NK-92 (cell line): Measurements from ENCODE around the gene TLDC2.
"Not testable (repeated sequence)": the region's sequence is repeated elsewhere in the genome, so short reads cannot be mapped to it uniquely, and the experiment has no call there.

Source experiments
- DNase-seq: peaks from one replicate; lab custom pipeline; 2025; ENCODE audit not compliant: unreplicated experiment; lab: John Stamatoyannopoulos, UW

The TLDC2 gene

DNA sequence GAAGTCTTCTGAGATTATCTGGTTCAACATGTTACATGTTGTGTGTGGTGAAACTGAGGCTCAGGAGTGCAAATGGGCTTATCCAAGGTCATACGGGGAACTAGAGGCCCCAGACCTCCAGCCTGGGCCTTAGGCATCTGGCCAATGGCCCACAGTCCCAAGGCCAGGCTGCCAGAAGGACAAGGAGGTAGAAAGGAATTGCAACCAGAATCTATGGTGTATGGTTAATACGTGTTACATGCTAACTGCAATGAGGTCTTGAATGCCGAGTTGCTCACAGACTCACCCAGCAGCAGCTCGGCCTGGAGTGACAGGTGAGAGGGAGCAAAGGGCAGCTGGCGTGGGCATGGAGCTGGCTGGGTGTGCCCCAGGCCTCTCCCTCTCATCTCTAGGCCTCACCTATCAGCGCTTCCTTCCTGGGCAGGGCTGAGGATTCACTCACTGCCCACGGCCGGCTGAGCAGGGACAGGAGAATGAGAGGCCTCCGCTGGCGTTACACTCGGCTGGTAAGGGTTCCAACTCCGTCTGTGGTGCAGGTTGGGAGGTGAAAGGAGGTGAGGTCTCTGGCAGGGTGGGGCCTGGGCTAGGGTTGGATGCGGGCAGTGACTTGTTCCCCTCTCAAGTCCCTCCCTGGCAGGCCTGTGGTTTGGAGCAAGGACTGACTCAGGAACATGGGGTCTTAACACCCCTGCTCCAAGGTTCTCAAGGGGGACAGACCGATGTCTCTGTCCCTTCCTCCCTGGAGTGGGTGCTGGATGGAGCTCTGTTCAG is at the start of gene TLDC2:
Gene TLDC2 (plus strand): TSS at position 437 of the 771 bp plus-strand sequence. CDS start 37 bp downstream, at position 474.
- DNase-seq, result no peak

DNA sequence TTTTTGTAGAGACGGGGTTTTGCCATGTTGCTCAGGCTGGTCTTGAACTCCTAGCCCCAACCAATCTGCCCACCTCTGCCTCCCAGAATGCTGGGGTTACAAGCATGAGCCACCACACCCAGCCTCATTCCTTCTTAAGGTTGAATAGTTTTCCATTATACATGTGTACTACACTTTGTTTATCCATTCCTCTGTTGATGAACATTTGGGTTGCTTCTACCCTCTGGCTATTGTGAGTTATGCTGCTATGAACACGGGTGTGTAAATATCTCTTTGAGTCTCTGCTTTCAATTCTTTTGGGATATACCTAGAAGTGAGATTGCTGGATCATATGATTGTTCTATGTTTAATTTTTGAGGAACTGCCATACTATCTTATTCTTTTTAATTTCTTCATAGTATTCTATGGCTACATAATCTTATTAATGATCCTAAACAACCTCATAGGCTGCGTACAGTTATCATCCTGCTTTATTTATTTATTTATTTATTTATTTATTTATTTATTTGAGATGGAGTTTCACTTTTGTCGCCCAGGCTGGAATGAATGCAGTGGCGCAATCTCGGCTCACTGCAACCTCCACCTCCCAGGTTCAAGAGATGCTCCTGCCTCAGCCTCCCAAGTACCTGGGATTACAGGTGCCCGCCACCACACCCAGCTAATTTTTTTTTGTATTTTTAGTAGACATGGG is 49.2 kb upstream of the TLDC2 start:
- DNase-seq, result no peak

DNA sequence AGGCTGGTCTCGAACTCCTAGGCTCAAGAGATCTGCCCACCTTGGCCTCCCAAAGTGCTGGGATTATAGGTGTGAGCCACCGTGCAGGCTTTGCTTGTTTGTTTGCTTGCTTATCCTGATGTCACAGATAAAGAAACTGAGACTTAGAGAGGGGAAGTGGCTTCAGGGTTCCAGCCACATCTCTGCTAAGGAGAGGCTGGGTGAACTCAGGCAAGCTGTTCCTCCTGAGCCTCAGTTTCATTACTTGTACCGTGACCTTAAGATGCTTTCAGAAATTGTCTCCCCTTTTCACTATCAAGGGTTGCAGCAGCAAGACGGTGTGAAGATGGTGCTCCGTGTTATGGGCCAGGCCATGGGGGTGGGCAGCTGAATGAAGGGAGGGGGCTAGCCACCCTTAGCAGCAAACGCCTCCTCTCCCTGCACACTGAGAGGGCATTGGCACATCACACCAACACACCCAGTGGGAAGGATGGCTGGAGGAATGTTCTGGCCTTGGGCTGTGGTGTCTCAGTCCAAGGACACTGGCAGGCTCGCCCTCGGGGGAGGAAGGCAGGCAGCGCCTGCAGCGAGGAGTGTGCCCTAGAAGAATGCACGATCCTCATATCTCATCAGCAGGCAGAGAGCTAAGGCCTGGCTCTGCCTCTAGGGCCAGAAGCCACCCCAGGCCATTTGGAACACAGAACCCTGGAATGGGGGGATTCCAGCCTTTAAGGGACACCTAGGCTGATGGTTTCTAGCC is 48.2 kb upstream of the TLDC2 start:
- DNase-seq, result no peak

DNA sequence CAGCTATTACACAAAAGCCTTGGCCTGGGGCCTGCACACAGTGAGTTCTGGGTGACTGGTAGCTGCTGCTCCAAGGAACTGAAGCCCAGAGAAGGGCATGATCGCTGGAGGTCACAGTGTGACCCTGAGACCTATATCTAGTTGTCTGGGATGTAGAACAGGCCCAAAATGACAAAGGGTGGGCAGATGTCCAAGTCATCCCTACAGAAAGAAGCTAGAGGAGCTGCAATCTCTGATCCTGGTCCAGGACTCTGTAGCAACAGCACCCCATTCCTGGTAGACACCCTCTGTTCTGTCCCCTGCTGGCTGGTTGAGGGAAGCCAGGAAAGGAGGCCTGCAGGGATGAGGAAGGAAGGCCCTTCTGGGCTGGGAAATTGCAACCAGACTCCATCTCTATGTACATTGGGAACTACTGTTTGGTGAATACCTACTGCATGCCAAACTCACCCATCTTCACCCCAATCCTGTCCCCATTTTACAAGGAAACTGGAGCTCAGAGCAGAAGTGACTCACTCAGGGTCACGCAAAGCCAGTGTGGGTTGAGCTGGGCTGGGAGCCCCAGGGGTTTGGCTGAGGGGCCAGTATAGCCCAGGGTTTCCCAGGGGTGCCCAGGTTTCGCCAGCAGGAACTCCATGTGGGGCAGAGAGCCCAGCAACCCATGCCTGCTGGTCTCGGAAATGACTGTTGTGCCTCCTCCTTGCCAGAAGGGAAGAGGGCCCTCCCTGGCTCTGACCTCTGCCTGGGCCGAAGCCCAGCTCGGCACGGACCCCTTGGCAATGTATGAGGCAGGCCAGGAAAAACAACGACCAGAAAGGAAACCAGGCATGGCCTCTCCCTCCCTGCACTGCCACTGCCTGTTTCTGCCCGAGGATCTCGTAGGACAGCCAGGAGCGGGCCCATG is 44.9 kb upstream of the TLDC2 start:
- no peak for DNase-seq

DNA sequence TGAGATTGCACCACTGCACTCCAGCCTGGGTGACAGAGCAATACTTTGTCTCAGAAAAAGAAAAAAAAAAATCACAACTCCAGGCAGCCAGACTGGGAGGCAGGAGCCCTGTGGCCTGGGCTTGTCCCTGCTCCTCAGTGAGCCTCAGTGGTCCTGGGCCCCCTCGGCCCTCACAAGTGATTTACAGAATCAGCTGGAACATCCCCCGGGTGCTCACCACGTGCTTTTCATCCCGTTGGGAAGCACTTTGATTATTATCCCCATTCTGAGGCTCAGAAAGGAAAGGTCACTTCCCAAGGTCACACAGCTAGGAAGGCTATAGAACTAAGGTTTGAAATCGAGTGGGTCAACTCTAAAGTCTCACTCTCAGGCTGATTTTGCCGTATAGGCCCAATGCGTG is 43.1 kb upstream of the TLDC2 start:
- DNase-seq, result no peak

DNA sequence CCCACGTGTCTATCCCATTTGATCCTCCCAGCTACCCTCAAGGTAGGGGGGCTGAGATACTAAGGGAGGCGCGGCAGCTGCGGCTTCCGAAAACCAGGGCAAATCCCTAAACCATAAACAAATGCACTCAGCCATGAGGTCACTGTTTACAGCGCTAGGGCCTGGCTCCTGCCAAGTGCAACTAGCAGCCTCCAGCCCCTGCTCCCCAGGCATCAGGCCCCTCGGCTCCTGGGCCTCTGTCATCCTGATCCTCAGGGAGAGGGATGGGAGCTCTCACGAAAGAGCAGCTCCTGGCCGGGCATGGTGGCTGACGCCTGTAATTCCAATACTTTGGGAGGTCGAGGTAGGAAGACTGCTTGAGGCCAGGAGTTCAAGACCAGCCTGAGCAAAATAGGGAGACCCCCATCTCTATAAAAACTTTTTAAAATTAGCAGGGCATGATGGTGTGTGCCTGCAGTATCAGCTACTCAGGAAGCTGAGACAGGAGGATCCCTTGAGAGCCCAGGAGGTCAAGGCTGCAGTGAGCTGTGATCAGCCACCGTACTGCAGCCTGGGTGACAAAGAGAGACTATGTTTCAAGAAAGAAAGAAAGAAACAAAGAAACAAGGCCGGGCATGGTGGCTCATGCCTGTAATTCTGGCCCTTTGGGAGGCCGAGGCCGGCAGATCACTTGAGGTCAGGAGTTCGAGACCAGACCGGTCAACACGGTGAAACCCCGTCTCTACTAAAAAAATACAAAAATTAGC is 42.5 kb upstream of the TLDC2 start:
- DNase-seq, result no peak

DNA sequence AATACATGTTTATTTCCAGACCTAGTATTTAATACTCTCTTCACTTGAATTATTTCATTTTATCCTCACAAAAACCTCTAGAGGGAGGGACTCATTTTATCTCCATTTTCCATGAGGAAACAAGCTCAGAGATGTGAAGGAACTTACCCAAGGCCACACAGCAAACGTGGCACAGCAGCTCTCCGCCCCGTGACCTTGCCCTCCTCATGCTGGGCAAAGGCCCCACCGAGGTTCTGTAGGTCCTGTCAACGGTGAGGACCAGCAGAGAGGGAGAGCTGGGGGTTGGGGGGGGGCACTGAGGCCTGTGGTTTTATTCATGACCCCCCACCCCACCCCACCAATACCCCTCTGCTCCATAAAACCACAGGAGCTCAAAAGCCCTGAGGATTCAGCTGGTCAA is 40.9 kb upstream of the TLDC2 start:
- no peak for DNase-seq

DNA sequence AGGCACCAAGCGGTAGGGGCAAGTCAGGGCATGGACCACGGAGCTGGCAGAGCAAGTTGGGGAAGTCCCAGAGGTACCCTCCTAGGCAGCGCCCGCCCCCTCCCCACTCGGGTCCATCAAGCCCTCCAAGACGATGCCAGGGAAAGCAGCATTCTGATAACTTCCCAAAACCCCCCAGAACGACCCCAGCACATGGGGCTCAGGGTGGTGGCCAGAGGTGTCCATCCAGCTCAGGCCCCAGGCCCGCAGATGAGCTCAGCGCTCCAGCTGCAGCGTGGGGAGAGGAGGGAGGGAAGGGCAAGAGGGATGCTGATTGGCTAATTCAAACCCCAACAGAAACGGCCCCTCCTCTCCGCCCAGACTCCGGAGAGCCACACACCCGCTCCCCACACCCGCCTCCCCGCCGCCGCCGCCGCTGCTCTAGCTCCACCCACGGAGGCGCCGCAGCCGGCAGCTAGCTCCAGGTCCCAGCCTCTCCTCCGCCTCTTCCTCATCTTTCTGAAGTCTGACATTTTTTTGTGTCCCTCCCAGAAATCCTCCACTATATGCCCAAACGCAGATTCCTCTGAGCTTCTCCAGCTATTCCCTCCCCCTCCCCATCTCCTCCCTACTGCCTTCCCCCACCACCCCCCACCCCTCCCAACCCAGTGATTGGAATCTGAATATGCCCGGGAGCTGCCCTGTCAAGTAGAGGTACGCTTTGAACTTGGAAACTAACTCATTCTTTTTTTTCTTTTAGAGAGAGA is 40.3 kb upstream of the TLDC2 start:
- no peak for DNase-seq

DNA sequence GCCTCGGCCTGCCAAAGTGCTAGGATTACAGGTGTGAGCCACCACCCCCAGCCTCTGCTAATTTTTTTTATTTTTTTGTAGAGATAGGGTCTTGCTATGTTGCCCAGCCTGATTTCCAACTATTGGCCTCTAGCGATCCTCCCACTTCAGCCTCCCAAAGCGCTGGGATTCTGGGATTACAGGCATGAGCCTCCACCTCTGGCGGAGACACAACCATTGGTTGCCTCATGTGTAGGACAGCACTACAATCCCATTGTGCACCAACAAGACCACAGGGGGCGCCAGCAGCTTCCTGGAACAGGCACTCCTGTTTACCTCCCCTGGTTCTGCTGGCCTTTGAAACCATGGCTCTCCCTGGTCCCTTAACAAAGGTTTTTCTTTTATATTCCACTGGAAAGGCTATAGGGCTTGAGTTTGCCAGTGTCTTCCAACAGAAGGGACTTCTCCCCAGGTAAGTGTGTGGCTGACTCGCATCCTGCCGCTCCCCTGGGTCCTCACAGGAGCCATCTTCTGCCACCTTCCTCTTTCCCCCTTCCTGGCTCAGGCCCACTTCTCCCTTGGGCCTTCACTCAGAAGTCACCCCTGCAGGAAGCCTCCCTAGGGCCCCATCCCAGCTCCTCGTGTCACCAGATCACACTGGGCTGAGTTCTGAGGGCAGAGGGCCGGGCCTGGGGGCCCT is 39.2 kb upstream of the TLDC2 start:
- DNase-seq, result no peak

DNA sequence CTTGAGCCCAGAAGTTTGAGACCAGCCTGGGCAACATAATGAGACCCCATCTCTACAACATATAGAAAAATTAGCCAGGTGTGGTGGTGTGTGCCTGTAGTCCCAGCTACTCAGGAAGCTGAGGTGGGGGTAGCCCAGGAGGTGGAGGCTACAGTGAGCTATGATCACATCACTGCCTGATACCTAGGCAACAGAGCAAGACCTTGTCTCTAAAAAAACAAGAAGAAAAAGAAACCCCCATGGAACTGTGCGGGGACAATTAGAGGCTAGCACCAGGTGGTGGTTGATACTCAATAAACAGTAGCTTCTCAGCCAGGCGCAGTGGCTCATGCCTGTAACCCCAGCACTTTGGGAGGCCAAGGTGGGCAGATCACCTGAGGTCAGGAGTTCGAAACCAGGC is 37.6 kb upstream of the TLDC2 start:
- not testable (repeated sequence) for DNase-seq

DNA sequence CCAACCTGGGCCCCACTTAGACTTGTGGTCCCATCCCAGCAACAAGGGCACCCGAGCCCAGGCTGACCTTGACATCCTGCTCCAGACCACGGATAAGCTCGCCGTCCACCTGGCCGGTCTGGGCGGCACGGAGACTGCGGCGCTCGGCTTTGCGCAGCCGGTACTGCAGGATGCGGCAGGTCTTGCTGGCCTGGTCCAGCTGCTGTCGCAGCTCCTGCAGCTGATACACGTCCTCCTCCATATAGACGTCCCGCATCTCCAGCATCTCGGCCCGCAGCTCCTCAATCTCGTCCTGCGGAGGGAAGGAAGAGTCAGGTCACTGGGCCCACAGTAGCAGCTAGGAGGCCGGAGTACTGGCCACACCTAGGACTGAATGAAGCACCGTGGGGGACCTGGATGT is 36.8 kb upstream of the TLDC2 start:
- no peak for DNase-seq

DNA sequence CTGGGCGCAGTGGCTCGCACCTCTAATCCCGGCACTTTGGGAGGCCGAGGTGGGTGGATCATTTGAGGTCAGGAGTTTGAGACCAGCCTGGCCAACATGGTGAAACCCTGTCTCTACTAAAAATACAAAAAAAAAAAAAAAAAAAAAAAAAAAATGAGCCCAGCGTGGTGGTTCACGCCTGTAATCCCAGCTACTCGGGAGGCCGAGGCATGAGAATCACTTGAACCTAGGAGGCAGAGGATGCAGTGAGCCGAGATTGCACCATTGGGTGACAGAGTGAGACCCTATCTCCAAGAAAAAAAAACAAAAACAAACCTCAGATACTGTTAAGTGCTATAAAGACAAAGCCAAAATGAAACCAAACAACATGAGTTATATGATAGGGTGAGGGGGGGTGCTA is 34.9 kb upstream of the TLDC2 start:
- DNase-seq, result not testable (repeated sequence)

DNA sequence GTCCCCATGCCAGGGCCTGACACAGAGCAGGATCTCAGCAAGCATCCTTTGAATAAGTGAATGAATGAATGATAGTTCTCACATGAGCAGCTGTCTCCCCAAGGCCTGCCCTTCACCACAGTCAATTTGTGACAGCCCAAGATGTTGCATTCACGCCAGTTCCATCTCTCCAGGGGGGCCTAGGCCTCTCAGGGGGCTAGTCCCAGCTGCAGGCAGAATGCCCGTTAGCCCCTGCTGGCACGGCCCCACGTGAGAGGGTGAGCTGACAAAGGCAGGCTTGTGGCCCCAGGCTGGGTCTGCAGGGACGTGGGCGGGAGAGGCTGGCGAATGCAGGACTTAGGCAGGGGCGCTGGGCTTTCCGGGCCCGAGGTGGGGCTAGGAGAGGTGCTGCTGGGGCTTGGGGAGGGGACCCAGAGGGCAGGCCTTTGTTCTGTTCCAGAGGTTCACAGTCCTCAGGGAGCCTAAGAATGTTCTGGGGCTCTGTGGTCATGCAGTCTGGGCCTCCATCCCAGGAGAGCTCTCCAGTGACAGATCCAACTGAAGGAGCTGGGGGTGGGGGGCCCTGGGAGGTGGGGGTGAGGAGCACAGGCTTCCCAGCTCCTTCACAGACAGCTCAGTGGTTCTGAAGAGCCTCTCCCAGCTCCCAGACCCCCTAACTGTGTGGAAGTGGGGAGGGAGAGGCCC is 30.5 kb upstream of the TLDC2 start:
- DNase-seq, result no peak

DNA sequence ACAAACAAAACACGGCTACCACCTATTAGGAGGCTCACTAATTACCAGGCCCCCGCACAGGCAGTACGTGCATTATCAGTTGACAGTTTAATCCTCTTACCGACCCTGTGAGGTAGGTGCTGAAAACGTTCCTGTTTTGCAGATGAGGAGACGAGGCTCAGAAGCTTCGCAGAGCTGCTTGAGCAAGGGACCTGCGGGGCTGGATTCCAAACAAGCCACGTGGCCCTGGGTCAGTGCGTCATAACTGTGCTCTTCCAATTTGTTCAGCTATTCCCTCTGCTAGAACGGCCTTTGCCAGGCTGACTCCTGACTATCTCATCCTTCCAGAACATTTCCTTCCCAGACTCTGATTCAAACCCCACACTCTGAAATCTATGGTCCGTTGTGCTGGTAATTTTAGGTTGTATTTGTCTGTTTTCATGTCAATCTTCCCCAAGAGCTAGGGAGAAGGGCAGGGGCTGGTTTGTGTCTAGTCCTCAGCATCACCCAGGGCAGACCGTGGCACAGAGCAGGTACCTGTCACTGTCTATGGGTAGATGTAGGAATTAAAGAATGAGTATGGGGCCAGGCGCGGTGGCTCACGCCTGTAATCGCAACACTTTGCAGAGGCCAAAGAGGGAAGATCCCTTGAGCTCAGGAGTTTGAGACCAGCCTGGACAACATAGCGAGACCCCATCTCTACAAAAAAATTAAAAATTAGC is 28.8 kb upstream of the TLDC2 start:
- no peak for DNase-seq

DNA sequence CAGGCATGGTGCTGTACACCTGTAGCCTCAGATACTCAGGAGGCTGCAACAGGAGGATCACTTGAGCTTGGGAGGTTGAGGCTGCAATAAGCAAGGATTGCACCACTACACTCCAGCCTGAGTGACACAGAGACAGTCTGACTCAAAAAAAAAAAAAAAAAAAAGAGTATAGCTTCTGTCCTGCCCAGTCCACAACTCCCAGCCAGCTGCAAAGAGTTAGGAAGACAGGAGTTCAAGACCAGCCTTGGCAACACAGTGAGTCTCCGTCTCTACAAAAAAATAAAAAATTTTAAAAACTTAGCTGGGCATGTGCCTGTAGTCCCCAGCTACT is 28.3 kb upstream of the TLDC2 start:
- no peak for DNase-seq

DNA sequence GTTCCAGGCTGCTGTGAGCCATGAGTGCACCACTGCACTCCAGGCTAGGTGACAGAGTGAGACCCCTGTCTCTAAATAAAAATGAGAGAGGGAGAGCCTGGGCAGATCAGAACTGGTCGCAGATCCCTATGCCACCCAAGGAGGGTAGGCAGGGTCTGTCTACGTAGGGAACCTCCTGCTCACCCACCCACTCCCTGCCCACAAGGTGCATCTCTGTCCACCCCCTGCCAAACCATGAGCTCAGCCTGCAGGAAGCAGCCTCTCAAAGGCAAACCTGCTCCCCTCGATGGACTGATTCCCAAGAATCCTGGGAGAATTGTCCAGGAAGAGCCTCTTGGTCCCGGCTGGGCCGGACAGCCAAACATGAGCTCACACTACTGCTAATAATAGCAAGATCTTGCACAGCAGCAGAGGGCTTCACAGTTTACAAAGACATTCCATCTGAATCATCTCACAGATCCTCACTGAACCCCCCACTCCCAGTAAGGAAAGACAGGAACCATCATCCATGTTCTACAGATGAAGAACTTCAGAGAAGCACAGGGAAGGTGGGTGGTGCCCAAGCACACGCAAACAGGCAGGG is 27.8 kb upstream of the TLDC2 start:
- no peak for DNase-seq

DNA sequence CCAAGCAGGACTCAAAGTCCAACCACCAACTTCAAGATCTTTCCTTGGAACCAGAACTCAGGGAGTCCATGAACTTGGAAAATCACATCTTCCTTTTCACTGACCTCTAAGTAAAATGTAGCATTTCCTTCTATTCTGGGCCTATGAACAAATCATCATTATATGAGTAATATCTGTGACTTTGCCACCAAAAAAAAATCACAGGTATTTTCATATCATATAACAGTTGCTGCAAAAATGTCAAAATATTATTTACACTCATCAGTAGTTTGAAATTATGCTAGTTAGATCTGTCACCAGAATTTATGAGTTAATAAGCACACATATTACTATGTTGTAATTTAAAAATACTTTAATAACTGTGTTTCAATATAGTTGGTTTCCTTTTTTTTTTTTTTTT is 27.3 kb upstream of the TLDC2 start:
- no peak for DNase-seq
